Stimulated activated naive CD8-positive, alpha-beta T cell treated with anti-CD3 and anti-CD28 coated beads, Interleukin-15, Interleukin-2, amounts not matched to agents 100 ng/mL and 50 ng/mL, for 24 hours (primary cell): Measurements from ENCODE around the gene SYNGR1.

Experiments
- H3K27ac Mint-ChIP-seq: one replicate; pipeline ENCODE4 v1.8.0; 2021; ENCODE audit warnings: mild to moderate bottlenecking, mixed read lengths
- H3K27me3 Mint-ChIP-seq: one replicate; pipeline ENCODE4 v1.8.0; 2021; ENCODE audit warnings: mixed read lengths
- H3K36me3 Mint-ChIP-seq: one replicate; pipeline ENCODE4 v1.8.0; 2021; ENCODE audit warnings: low read depth, mixed read lengths
- H3K4me1 Mint-ChIP-seq: one replicate; pipeline ENCODE4 v1.8.0; 2021; ENCODE audit warnings: low read depth, mixed read lengths
- H3K4me3 Mint-ChIP-seq: one replicate; pipeline ENCODE4 v1.8.0; 2021; ENCODE audit warnings: mild to moderate bottlenecking, mixed read lengths
- H3K9me3 Mint-ChIP-seq: one replicate; pipeline ENCODE4 v1.8.0; 2021; ENCODE audit warnings: mixed read lengths

SYNGR1 gene

GRCh38 chr22:39367035-39367434, 17.2 kb downstream of the SYNGR1 start:
- Mint-ChIP-seq H3K9me3 (no peaks in the 10 kb centered on the region), H3K4me3 (no peak overlapping the region), H3K27ac (no peak overlapping the region), H3K36me3 (no peaks in the 10 kb centered on the region), H3K27me3 (no peaks in the 10 kb centered on the region), H3K4me1 (no peaks in the 10 kb centered on the region)

GRCh38 chr22:39368461-39368911, 18.7 kb downstream of the SYNGR1 start:
- H3K4me3 Mint-ChIP-seq, result no peak overlapping the region
- no peaks in the 10 kb centered on the region for H3K9me3 Mint-ChIP-seq
- no peaks in the 10 kb centered on the region for H3K4me1 Mint-ChIP-seq
- H3K27me3 Mint-ChIP-seq, result no peaks in the 10 kb centered on the region
- no peak overlapping the region for H3K27ac Mint-ChIP-seq
- H3K36me3 Mint-ChIP-seq, result no peaks in the 10 kb centered on the region

- Mint-ChIP-seq H3K4me1 (no peaks in the 10 kb centered on the region), H3K27ac (no peak overlapping the region), H3K4me3 (no peak overlapping the region), H3K27me3 (no peaks in the 10 kb centered on the region), H3K36me3 (no peaks in the 10 kb centered on the region), H3K9me3 (no peaks in the 10 kb centered on the region)
These were observed 19.4 kb downstream of the SYNGR1 start for GRCh38 chr22:39369186-39369585.

- H3K27ac Mint-ChIP-seq, result no peak overlapping the region
- H3K4me1 Mint-ChIP-seq, result no peaks in the 10 kb centered on the region
- no peaks in the 10 kb centered on the region for H3K36me3 Mint-ChIP-seq
- H3K27me3 Mint-ChIP-seq, result no peaks in the 10 kb centered on the region
- no peaks in the 10 kb centered on the region for H3K9me3 Mint-ChIP-seq
- no peak overlapping the region for H3K4me3 Mint-ChIP-seq
These were observed 19.8 kb downstream of the SYNGR1 start for GRCh38 chr22:39369586-39369985.

GRCh38 chr22:39371732-39372131, 21.9 kb downstream of the SYNGR1 start:
- no peaks in the 10 kb centered on the region for H3K27me3 Mint-ChIP-seq
- H3K9me3 Mint-ChIP-seq, result no peaks in the 10 kb centered on the region
- H3K27ac Mint-ChIP-seq, result no peak overlapping the region
- no peak overlapping the region for H3K4me3 Mint-ChIP-seq
- H3K36me3 Mint-ChIP-seq, result no peaks in the 10 kb centered on the region
- H3K4me1 Mint-ChIP-seq, result no peaks in the 10 kb centered on the region

GRCh38 chr22:39374191-39374590, 24.4 kb downstream of the SYNGR1 start:
- no peaks in the 10 kb centered on the region for H3K9me3 Mint-ChIP-seq
- no peaks in the 10 kb centered on the region for H3K27me3 Mint-ChIP-seq
- H3K27ac Mint-ChIP-seq, result no peak overlapping the region
- no peak overlapping the region for H3K4me3 Mint-ChIP-seq
- no peaks in the 10 kb centered on the region for H3K36me3 Mint-ChIP-seq
- H3K4me1 Mint-ChIP-seq, result no peaks in the 10 kb centered on the region

GRCh38 chr22:39374801-39375200, 25.0 kb downstream of the SYNGR1 start:
- Mint-ChIP-seq H3K9me3 (no peaks in the 10 kb centered on the region), H3K4me3 (no peak overlapping the region), H3K4me1 (no peaks in the 10 kb centered on the region), H3K36me3 (no peaks in the 10 kb centered on the region), H3K27me3 (no peaks in the 10 kb centered on the region), H3K27ac (no peak overlapping the region)

GRCh38 chr22:39375646-39376045, 25.9 kb downstream of the SYNGR1 start:
- no peak overlapping the region for H3K27ac Mint-ChIP-seq
- no peaks in the 10 kb centered on the region for H3K27me3 Mint-ChIP-seq
- H3K4me1 Mint-ChIP-seq, result no peaks in the 10 kb centered on the region
- H3K4me3 Mint-ChIP-seq, result no peak overlapping the region
- no peaks in the 10 kb centered on the region for H3K9me3 Mint-ChIP-seq
- no peaks in the 10 kb centered on the region for H3K36me3 Mint-ChIP-seq

GRCh38 chr22:39379756-39380730, 30.3 kb downstream of the SYNGR1 start:
- no peaks in the 10 kb centered on the region for H3K27me3 Mint-ChIP-seq
- no peak overlapping the region for H3K27ac Mint-ChIP-seq
- H3K4me1 Mint-ChIP-seq, result no peaks in the 10 kb centered on the region
- no peaks in the 10 kb centered on the region for H3K9me3 Mint-ChIP-seq
- no peak overlapping the region for H3K4me3 Mint-ChIP-seq
- no peaks in the 10 kb centered on the region for H3K36me3 Mint-ChIP-seq

GRCh38 chr22:39381009-39381755, 31.4 kb downstream of the SYNGR1 start:
- Mint-ChIP-seq H3K27me3 (no peaks in the 10 kb centered on the region), H3K36me3 (no peaks in the 10 kb centered on the region), H3K4me3 (no peak overlapping the region), H3K4me1 (no peaks in the 10 kb centered on the region), H3K27ac (no peak overlapping the region), H3K9me3 (no peaks in the 10 kb centered on the region)

GRCh38 chr22:39381930-39382329, 32.1 kb downstream of the SYNGR1 start:
- H3K9me3 Mint-ChIP-seq, result no peaks in the 10 kb centered on the region
- peaks cover under 1% of the 10 kb centered on the region for H3K4me1 Mint-ChIP-seq
- no peak overlapping the region for H3K4me3 Mint-ChIP-seq
- H3K27me3 Mint-ChIP-seq, result no peaks in the 10 kb centered on the region
- no peak overlapping the region for H3K27ac Mint-ChIP-seq
- no peaks in the 10 kb centered on the region for H3K36me3 Mint-ChIP-seq

GRCh38 chr22:39382410-39382809, 32.6 kb downstream of the SYNGR1 start:
- no peak overlapping the region for H3K4me3 Mint-ChIP-seq
- no peaks in the 10 kb centered on the region for H3K36me3 Mint-ChIP-seq
- H3K9me3 Mint-ChIP-seq, result no peaks in the 10 kb centered on the region
- H3K27me3 Mint-ChIP-seq, result no peaks in the 10 kb centered on the region
- no peak overlapping the region for H3K27ac Mint-ChIP-seq
- peaks cover 6% of the 10 kb centered on the region for H3K4me1 Mint-ChIP-seq

- Mint-ChIP-seq H3K9me3 (no peaks in the 10 kb centered on the region), H3K36me3 (no peaks in the 10 kb centered on the region), H3K4me1 (peaks cover 12% of the 10 kb centered on the region), H3K27ac (no peak overlapping the region), H3K27me3 (no peaks in the 10 kb centered on the region), H3K4me3 (no peak overlapping the region)
These were observed 34.2 kb downstream of the SYNGR1 start for GRCh38 chr22:39383841-39384625.

- Mint-ChIP-seq H3K4me3 (no peak overlapping the region), H3K36me3 (no peaks in the 10 kb centered on the region), H3K9me3 (no peaks in the 10 kb centered on the region), H3K4me1 (peaks cover 12% of the 10 kb centered on the region), H3K27ac (no peak overlapping the region), H3K27me3 (no peaks in the 10 kb centered on the region)
These were observed 35.1 kb downstream of the SYNGR1 start for GRCh38 chr22:39384750-39385480.
